Uterus (tissue), 4 donors: Measurements from ENCODE around the gene MSL1. TPM values are rescaled to one million over a fixed set of nuclear protein-coding genes. Genes with fewer than 3 reads are reported as not detected.

Experiments used
- DNase-seq, 2 donors: peaks; one replicate each; pipeline ENCODE4 v3.0.0-alpha.2; 2019 to 2020
- H3K27ac ChIP-seq, 2 donors: fragments of 200-600 bp; sonication (generic); 1 replicate in 1 of 2; 2 replicates in 1 of 2; pipeline ENCODE4 v1.5.1; 2016 to 2018
- H3K27me3 ChIP-seq, 2 donors: fragments of 200-600 bp; sonication (generic); one replicate each; pipeline ENCODE4 v1.5.1; 2018 to 2019; ENCODE audit warnings: control low read depth in 1 of 2
- H3K36me3 ChIP-seq, 2 donors: fragments of 200-600 bp; sonication (generic); one replicate each; pipeline ENCODE4 v1.5.1; 2019; ENCODE audit warnings: control low read depth in 1 of 2
- H3K4me1 ChIP-seq, 2 donors: fragments of 200-600 bp; sonication (generic); one replicate each; pipeline ENCODE4 v1.5.1; 2018 to 2019; ENCODE audit warnings: control low read depth in 1 of 2
- H3K4me3 ChIP-seq, 2 donors: fragments of 200-600 bp; sonication (generic); 1 replicate in 1 of 2; 2 replicates in 1 of 2; pipeline ENCODE4 v1.5.1; 2018 to 2019; ENCODE audit warnings: mild to moderate bottlenecking in 1 of 2
- H3K9me3 ChIP-seq, 2 donors: fragments of 200-600 bp; sonication (generic); one replicate each; pipeline ENCODE4 v1.5.1; 2019; ENCODE audit warnings: control low read depth in 1 of 2
- CTCF ChIP-seq, 4 experiments: fragments of 200-600 bp in 2 of 4; fragments of 450-650 bp in 2 of 4; sonication (generic) in 2 of 4; IDR thresholded peaks; one replicate each; pipeline ENCODE4 v1.5.1; 2016 to 2019; ENCODE audit warnings: antibody characterized with exemption in 4 of 4, mild to moderate bottlenecking in 2 of 4, moderate library complexity in 1 of 4
- POLR2A ChIP-seq, 2 donors: fragments of 450-650 bp; IDR thresholded peaks; one replicate each; pipeline ENCODE4 v1.6.1; 2016; ENCODE audit warnings: antibody characterized with exemption in 2 of 2, mild to moderate bottlenecking in 1 of 2, moderate library complexity in 1 of 2
- intact Hi-C: fragments of 100-400 bp; cut with DNase I; formaldehyde crosslinking; loops from one replicate; pipeline ENCODE4 v1.15.1; 2023; ENCODE audit warnings: low total_unique reads
- total RNA-seq, 4 donors: library from RNA; depleted of rRNA in 3 of 4; stranded (reverse); fragments of >200 nt in 3 of 4; gene quantifications; one replicate each; pipeline versions ENCODE4 v1.1.0 to v1.2.4, GENCODE V29; 2014 to 2023
- donor health status: DM: yes; HTN: yes; CAD: no.

The MSL1 gene
- total RNA-seq, 4 donors from 2014 or later = 51.0 to 151 (median 77.6) TPM

DNA sequence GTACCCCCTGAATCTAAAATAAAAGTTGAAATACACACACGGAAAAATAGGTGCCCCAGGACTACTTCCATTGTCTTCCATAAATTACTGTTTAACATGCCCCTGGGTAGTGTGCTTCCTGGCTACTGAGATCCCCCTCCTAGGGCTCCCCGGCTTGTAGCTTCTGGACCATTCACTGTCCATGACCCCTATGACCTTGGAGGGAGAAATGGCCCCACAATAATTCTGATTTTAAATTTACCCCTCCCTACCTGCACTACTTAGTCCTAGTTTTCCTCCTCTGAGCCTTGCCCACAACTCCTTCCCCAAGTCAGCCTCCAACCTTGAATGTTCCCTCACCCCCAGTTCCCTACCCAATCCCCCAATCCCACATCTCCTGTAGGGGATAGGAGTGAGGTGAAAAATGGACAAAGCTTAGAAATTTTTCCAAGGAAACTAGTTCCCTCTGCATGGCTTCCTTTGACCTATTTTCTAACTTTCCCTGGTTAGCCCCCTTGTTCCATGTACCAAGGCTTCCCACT lies 9.5 kb upstream of the MSL1 start:
- H3K4me3 ChIP-seq = no peak overlapping the region
- no peak for DNase-seq

GRCh38 chr17:40112718-40113109 lies 9.1 kb upstream of the MSL1 start:
- H3K27me3 ChIP-seq = no peaks in the 10 kb centered on the region
- H3K4me1 ChIP-seq = peaks cover 29 to 40% of the 10 kb centered on the region in 2 donors
- no peaks in the 10 kb centered on the region for H3K9me3 ChIP-seq
- no peaks in the 10 kb centered on the region for H3K36me3 ChIP-seq
- peak; percentile 71 to 75 for DNase-seq
- peak overlapping the region; percentile 90 to 99 for H3K27ac ChIP-seq
- H3K4me3 ChIP-seq = peak overlapping the region in 1 of 2 donors; percentile 41
- TF ChIP-seq CTCF (IDR thresholded peaks at IDR 0.05) (no peak), POLR2A (IDR thresholded peaks at IDR 0.05) (no peak)
- intact Hi-C loops = loop anchor here (5.0 kb wide), 1 partner anchor 50 kb away; the partner anchor contains the start of gene THRA

More for the DNA sequence above, 9.5 kb upstream of the MSL1 start:
- Histone ChIP-seq H3K4me1 (peaks cover 33 to 44% of the 10 kb centered on the region in 2 donors), H3K36me3 (no peaks in the 10 kb centered on the region), H3K9me3 (no peaks in the 10 kb centered on the region), H3K27ac (peak overlapping the region; percentile 90 to 99), H3K27me3 (no peaks in the 10 kb centered on the region)
- intact Hi-C loops = loop anchor here (5.0 kb wide), 1 partner anchor 50 kb away; the partner anchor contains the start of gene THRA
- TF ChIP-seq POLR2A (IDR thresholded peaks at IDR 0.05) (no peak), CTCF (IDR thresholded peaks at IDR 0.05) (no peak)

GRCh38 chr17:40113110-40113906 lies 8.5 kb upstream of the MSL1 start:
- peaks cover 26 to 36% of the 10 kb centered on the region in 2 donors for H3K4me1 ChIP-seq
- H3K9me3 ChIP-seq = no peaks in the 10 kb centered on the region
- H3K36me3 ChIP-seq = no peaks in the 10 kb centered on the region
- peak in 1 of 2 donors; percentile 51 for TF ChIP-seq POLR2A (IDR thresholded peaks at IDR 0.05)
- TF ChIP-seq CTCF (IDR thresholded peaks at IDR 0.05) = peak; percentile 83 to 97 (median 95)
- DNase-seq = peak; percentile 96 to 97
- H3K4me3 ChIP-seq = peak overlapping the region; percentile 38 to 41
- no peaks in the 10 kb centered on the region for H3K27me3 ChIP-seq
- peak overlapping the region; percentile 90 to 99 for H3K27ac ChIP-seq
- intact Hi-C loops = loop anchor here (5.0 kb wide), 1 partner anchor 51 kb away; the partner anchor contains the start of gene THRA

DNA sequence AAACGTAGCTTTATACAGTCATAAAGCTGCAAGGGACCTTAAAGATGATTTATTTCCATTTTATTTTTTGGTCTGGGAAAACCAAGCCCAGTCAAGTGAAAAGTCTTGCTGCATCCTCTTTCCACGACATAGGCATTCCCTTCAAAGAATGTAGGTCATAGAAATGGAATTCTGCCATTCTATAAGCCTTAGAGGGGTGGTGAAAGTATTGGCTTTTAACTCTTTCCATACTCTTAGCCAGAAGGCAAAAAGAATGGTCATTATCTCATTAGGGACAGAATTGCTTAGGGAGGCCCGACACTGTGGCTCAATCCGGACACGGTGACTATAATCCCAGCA lies 7.9 kb upstream of the MSL1 start:
- no peak for TF ChIP-seq CTCF (IDR thresholded peaks at IDR 0.05)
- TF ChIP-seq POLR2A (IDR thresholded peaks at IDR 0.05) = no peak
- Histone ChIP-seq H3K36me3 (no peaks in the 10 kb centered on the region), H3K27me3 (no peaks in the 10 kb centered on the region), H3K27ac (peak overlapping the region; percentile 90 to 99), H3K4me1 (peaks cover 21 to 32% of the 10 kb centered on the region in 2 donors), H3K9me3 (no peaks in the 10 kb centered on the region), H3K4me3 (peak overlapping the region; percentile 38 to 41)
- no peak for DNase-seq
- intact Hi-C loops = loop anchor here (5.0 kb wide), 1 partner anchor 52 kb away; the partner anchor contains the start of gene THRA

DNA sequence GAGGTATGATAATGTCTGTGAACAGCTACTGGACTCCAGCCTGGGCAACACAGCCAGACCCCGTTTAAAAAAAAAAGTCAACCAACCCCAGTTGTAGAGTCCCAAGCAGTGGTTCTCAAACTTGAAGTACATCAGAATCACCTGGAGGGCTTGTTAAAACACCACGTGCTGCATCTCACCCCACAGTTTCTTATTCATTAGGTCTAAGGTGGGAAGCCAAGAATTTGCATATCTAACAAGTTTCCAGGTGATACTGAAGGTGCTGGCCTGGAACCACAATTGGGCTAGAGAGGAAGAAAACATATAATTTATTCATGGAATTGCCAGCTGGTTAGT lies 6.7 kb upstream of the MSL1 start:
- Histone ChIP-seq H3K4me3 (no peak overlapping the region), H3K9me3 (no peaks in the 10 kb centered on the region), H3K36me3 (no peaks in the 10 kb centered on the region), H3K4me1 (peaks cover 10 to 20% of the 10 kb centered on the region in 2 donors), H3K27me3 (no peaks in the 10 kb centered on the region), H3K27ac (peak overlapping the region; percentile 90 to 99)
- intact Hi-C loops = no loop called here
- TF ChIP-seq POLR2A (IDR thresholded peaks at IDR 0.05) = no peak
- TF ChIP-seq CTCF (IDR thresholded peaks at IDR 0.05) = no peak
- no peak for DNase-seq
